Activated naive CD4-positive, alpha-beta T cell treated with anti-CD3 and anti-CD28 coated beads, Interleukin-2, amount 50 U/mL, for 16 hours (primary cell): ENCODE results near the gene HSD3B2.
"Not testable (repeated sequence)": the region's sequence is repeated elsewhere in the genome, so short reads cannot be mapped to it uniquely, and the experiment has no call there.

ENCODE experiments used
- DNase-seq: peaks from one replicate; pipeline ENCODE4 v3.0.0-alpha.2; 2020

Gene HSD3B2

DNA sequence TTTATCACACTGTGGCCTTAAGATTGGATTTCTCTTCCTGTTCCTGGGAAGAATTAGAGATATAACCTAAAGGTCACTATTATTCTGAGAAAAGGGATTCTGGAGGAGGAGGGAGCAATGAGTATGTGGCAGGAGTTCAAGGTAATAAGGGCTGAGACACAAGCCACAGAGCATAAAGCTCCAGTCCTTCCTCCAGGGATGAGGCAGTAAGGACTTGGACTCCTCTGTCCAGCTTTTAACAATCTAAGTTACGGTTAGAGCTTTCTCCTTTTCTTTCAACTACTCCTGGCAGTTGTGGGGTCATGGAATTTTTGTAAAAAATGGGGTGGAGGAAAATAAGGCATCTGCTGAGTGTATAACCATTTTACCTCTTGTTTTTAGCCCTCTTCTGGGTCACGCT is at the start of gene HSD3B2:
Gene HSD3B2 (plus strand): TSS at position 201 of the 400 bp plus-strand sequence. CDS start 270 bp downstream, outside the sequence.
- DNase-seq, result no peak

DNA sequence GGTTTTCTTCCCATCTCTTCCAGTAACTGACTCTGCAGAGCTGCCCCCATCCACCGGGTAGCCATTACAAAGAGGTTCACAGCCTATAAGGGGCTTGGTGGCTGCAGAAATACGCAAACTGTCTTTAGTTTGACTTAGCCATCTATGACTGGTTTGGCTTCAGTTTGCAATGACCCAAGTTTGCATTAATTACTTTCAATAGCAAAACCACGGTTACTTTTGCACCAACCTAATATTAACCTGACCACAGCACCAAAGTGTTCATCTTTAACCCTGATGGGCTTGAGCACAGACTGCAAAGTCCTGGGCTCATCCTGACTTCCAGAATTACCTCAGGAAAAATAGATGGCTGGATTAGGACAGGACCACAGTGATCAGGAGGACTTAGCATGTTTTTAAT is 48.5 kb upstream of the HSD3B2 start:
- DNase-seq, result no peak

DNA sequence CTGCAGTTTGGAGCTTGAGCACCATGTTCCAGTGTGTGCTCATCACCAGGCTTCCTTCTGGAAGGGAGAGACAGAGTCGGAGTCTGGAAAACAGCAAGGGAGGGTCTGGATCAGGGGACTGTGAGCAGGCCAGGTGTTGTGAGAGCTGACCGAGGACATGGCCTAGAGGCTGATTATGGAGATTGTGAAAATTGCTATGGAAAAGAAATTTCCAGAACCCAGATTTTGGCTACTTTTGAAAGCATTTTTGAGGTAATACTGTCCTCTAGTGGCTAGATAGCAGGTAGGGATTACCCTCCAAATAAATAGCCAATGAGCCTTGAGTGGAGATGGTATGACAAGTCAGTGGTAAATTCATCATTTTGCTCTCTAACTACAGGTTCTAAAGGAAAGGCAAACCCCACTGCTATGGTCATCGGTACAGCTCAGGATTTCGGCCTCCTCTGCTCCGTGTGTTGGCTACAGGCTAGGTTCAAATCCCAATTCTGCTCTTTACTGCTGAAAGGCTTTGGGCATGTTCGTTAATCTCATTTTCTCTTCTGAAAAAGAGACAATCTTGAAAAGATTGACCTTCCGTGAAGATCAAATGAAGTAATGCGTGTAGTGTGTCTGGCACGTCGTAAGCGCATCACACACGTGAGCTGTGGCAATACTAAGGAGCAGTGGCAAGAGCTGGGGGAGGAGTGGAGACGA is 47.4 kb upstream of the HSD3B2 start:
- no peak for DNase-seq

DNA sequence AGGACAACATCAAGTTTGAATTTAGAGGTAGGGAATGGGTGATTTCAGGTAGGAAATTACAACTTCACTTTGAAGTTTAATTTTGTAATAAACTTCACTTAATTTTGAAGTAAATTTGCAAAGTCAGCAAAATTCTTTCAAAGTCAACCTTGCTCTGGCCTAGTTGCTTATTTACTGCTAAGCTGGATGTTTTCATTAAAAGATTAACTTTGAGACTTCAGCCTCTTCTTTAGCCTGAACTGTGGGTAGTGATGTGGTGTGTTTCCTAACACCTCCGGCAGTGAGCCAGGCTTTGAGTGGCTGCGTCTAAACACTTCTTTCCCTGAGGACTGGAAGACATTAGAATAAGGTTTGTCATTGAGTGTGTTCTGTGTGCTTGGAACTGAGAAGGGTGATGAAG is 46.4 kb upstream of the HSD3B2 start, which contains the start of gene HAO2:
Gene HAO2 (plus strand): TSS at position 232 of the 400 bp plus-strand sequence. CDS start 12,301 bp downstream, outside the sequence.
- DNase-seq, result no peak

DNA sequence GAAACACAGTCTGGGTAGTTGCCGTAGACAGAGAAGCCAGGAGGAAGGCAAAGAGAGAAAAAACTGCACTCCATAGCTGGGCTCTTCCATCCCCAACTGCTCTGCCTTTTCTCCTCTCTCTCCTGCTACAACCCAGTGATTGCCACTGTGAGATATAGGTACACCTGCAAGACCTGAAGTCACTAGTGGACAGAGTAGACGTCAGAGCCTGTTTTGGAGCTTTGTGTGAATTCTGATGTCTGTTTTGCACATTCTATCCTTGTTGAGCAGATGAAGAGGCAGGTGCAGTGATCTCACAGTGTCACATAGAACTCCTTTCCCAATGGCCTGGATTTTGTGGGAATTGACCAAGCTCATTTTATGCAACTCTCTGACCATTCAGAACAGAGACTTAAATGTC is 44.2 kb upstream of the HSD3B2 start:
- DNase-seq, result no peak

DNA sequence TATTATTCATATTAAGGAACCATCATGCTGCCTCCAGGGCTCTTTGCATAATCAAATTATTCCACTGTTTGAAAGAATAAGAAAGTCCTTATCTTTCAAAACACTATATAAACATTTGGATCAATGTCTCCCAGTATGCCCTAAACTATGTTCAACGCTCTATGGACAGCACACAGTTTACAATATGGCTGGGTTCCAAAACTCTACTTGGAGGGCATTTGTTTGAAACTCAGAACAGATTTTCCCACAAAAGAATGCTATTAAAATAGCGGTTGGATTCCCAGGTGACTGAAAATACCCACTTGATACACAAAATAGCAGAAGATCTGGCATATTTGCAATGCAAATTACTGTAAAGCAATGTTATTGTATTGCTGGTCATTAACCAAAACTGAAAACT is 43.1 kb upstream of the HSD3B2 start:
- no peak for DNase-seq

DNA sequence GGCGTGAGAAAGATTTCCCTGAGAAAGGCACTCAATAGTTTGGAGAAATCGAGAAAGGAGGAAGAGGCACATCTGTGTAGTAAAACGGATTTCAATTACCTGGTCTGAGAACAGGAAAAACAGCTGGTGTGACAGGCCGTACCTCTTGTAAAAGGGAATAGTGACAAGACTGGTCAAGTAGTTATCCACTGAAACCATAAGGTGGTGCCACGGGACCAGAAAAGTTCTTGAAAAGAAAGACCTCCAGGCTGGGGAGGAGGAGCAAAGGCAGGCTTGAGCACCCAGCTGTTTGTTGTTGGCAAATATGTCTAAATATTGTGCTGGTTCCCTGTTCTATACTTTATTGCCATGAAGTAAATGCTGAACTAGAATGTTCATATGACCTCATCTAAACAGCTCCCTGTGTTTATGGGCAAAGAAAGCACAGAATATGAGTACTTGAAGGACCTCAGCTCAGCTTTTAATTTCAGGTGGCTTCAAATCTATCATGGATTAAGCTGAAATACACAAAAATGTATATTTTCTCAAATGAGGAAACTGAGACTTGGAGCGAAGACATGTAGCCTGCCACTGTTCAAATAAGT is 42.4 kb upstream of the HSD3B2 start:
- DNase-seq, result no peak

DNA sequence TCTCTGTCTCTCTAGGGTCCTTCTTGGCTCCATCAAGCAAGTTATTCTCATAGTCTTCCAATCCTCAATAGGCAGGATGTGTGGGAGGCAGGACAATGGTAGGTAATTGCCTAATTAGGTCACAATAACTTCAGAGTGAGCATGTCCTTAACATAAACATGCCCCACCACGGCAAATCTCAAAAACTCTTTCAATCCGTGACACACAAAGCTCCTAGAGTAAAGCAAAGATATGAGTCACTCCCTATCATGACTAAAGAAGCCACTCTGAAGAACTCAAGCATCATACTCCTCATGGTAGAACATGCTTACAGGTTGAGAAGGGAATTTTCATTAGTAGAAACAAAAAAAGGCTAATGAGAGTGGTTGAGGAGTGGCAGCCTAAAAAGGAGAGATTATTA is 41.5 kb upstream of the HSD3B2 start:
- no peak for DNase-seq

DNA sequence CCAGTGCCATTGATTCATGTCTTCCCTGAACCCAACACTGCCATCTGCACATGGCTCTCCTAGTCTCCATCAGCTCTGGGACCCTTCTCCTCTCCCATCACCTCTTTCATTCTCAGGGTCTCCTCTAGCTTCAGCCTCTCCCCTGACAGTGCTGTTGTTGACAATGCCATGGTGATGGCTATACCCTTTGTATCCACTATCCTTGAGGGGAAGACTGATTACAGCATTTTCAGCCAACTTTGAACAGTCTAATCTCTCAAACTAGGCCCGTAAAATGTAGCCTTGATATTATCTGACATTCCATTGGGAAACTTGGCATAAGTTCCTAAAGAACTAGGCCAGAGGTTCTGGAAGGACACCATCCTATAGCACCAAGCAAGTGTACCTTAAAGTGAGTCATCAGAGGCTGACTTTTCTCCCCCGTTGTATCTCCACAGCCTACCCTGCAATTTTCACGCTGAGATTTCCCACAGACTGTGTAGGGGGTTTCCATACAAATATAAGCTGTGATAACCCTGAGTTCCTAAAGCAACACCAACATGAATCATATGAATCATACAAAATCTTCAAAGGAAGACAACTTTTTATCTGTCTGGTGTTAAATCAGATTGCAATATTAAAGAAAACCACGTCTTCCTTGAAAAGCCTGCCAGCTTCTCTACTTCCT is 40.6 kb upstream of the HSD3B2 start:
- DNase-seq, result no peak

DNA sequence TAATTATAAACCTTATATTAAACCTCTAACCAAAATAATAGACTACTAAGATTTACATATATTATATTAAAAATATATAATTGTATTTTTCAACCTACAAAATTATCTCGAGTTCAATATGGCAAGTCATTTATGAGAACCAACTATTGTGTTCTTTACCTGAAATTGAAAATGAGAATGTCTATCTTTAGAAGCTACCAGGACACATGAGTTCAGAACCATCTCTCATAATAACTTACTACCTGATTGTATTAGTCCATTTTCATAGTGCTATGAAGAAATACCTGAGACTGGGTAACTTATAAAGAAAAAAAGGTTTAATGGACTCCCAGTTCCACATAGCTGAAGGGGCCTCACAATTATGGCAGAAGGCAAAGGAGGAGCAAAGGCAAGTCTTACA is 39.6 kb upstream of the HSD3B2 start:
- no peak for DNase-seq

DNA sequence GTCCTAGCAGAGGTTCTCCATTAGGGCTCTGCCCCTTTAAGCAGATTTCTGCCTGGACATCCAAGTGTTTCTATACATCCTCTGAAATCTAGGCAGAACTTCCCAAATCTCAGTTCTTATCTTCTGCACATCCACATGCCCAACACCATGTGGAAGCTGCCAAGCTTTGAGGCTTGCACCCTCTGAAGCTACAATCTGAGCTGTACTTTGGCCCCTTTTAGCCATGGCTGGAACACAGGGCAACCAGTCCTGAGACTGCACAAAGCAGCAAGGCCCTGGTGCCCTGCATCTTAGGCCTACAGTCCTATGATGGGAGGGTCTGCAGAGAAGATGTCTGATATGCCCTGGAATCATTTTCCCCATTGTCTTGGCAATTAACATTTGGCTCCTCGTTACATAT is 38.4 kb upstream of the HSD3B2 start:
- DNase-seq, result no peak

DNA sequence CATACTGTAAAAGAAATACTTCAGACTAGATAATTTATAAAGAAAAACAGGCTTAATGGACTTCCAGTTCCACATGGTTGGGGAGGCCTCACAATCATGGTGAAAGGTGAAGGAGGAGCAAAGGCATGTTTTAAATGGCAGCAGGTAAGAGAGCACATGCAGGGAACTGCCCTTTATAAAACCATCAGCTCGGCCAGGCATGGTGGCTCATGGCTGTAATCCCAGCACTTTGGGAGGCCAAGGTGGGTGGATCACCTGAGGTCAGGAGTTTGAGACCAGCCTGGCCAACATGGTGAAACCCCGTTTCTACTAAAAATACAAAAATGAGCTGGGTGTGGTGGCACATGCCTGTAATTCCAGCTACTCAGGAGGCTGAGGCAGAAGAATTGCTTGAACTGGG is 37.4 kb upstream of the HSD3B2 start:
- not testable (repeated sequence) for DNase-seq

DNA sequence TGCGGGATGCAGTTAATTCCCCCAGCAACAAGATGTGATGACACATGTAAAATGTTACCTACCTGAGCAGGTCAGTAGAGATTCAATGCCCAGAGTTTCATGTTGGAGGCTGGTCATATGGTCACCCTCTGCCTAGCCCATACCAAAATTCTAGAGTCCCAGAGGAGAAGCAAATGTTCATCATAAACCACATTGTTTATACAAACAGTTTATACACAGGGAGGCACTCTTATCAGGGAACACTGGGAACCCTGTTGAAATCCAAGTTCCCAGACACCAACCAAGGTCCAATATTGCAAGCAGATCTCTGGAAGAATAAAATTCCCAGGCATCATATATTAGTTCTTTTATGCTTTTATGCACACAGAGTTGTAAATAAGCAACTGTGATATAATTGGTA is 35.8 kb upstream of the HSD3B2 start:
- no peak for DNase-seq

DNA sequence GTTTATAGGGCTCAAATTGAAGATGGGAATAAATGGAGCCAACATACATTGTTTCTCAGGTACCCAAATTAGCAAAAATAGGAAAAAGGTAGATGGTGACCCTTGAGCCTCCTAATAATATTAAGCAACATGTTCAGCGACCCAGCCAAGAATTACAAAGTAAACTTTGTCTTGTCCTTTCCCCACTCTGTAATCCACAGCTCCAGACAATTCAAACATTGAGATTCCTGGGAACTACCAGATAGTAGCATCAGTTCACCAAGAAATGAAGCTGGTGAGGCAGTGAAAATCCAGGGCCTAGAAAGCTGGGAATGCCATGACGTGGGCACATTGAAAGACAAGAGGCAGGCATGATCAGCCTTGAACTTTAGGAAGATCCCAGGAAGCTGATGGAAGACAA is 34.6 kb upstream of the HSD3B2 start:
- DNase-seq, result no peak

DNA sequence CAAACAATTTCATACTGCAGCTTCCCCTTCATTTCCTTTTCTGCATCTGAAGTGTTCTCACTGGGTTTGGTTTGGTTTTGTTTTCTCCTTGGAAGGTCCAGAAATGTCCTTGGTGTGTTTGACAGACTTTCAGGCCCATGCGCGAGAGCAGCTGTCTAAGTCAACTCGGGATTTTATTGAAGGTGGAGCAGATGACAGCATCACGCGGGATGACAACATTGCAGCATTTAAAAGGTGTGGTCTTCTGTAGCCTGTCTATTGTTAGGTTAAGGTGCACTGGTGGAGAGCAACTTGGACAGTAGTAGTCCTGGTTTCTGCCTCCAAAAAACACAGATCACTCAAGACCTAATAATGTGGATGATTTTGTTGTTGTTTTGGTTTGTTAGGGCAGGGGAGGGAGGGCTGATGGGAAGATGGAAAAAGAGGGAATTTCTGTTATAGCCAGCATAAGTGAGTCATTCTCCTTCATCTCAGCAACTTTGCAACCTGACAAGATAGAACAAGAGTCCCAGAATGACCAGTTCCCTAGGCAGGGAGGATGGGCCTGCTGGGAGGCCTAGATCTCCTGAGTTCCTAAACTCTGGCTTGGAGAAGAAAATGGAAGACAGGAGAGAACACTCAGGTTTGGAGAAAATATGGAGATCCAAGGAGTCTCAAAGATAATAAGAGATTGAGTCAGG is 33.8 kb upstream of the HSD3B2 start:
- DNase-seq, result no peak

DNA sequence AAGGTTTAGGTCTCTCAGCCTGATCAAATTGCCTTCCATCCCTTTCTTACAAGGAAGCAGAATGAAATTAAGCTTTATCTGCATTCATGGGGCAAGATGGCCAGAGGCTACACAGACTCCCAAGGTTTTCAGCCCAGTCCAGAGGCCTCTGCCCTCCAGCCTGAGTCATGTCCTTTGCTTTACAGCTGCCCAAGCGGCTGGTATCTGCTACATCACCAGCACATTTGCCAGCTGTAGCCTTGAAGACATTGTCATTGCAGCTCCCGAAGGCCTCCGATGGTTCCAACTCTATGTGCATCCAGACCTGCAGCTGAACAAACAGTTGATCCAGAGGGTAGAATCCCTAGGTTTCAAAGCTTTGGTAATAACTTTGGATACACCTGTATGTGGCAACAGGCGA is 30.4 kb upstream of the HSD3B2 start:
- no peak for DNase-seq

DNA sequence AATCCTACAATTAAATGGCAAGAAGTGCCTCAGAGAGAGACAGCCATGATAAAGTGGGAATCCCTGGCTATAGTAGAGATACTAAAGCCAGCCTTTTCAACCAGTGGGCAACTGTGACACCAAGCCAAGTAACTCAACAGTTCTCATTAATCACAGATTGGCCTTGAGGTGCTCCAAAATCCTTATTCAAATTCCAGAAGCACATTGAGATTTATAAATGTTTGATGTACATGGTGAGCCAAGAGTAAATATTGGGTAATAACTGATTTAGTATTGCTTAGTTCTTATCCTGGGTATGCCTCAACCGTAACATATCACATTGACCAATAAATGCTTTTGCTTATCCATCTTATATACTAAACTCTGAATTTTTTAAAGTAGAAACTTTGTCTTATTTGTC is 29.3 kb upstream of the HSD3B2 start:
- DNase-seq, result no peak

DNA sequence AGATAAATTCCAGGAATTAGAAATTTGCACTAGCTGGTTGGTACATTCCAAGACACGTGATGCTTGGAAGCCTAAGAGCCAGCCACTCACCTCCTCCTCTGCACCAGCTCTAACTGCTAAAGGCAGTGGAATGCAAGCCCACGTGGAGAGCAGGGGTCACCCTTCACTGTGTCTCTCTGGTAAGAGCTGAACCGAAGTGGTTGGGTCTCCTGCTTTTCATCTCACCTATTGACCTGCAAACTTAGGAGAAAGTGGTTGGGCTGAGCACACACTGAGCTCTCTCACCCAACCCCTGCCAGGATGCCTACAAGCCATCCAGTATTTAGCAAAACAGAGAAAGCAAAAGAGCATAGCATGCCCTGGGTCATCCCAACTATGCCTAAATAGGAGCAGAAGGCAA is 27.1 kb upstream of the HSD3B2 start:
- DNase-seq, result no peak

DNA sequence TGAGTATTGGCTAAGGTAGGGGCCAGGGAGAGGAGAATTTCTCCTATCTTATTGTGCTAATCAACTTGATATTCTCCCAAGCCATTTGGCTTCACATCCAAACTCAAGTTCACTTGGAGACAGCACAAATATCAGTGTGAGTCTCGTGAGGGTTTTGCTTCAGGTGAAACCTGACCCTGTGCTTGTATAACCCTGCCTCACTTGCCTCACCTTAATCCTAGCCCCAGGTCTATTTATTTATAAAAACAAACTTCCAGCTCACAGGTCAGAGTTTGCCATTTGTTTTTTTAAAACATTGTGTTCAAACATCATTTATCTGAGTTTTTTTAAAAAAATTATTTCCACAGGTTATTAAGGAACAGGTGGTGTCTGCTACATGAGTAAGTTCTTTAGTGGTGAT is 26.5 kb upstream of the HSD3B2 start:
- no peak for DNase-seq

DNA sequence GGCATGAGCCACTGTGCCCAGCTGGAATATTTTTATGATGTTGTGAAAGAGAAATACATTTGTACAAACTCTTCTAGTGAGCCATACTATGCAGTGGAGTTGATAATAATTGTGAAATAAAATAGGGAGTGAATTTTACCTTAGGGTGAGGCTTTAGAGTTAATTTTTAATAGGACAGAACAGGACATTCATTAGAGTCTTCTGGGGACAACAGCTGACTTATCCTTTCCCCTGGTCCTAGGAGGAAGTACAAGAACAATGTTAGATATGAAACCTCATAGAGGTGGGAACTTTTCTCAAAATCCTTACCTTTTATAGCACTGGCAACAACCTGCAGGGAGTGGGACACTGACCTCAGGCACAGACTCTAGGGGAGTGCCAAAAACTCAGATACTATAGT is 24.4 kb upstream of the HSD3B2 start:
- DNase-seq, result no peak

DNA sequence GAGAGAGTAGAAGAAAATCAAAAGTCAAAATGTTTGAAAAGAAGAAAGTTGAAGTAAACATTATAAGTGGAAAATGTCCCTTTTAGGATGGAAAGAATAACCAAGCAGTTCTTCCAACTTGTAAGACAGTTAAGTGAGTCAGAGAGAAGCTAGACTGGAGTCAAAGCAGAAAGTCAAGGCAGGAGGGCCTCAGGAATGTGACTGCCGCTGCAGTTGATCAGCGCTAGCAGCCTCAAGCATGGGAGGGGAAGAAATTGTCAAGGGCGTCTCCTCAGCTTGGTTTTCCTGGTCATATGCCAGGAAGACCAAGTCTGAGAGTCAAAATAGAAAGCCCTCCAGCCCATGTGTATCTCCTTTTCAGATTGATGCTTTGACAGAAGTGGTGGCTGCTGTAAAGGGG is 23.2 kb upstream of the HSD3B2 start:
- DNase-seq, result no peak

DNA sequence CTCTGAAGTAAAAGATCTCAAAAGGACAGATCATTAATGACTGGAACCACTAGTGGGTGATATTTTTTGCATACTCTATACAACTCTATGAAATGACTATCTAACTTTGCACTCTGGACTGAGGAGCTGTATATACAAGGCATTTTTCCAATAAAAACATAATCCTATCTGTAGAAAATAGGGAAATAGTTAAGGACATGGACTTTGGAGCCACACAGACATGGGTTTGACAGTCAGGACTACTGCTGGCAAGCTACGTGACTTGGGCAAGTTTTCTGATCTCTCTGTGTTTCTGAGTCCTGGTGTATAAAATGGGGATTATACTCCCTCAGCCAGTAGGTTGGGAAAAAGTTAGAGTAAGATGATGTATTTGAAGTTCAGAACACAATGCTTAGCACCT is 20.9 kb upstream of the HSD3B2 start:
- no peak for DNase-seq

DNA sequence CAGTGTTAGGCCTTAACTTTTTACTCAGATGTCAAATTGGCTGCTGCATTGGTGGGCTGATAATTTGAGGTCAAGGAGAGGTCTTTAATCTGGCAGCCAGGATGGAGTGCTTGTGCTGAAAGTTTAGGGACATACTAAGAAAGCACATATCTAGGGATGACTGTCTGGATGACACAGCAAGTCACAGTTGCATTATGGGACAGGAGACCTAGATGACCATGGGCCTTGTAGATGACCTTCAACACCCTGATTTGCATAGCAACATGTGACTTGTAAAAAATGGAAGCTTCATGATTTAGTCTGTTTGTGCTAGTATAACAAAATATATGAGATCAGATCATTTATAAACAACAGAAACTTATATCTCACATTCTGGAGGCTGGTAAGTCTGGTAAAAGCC is 18.0 kb upstream of the HSD3B2 start:
- DNase-seq, result no peak

DNA sequence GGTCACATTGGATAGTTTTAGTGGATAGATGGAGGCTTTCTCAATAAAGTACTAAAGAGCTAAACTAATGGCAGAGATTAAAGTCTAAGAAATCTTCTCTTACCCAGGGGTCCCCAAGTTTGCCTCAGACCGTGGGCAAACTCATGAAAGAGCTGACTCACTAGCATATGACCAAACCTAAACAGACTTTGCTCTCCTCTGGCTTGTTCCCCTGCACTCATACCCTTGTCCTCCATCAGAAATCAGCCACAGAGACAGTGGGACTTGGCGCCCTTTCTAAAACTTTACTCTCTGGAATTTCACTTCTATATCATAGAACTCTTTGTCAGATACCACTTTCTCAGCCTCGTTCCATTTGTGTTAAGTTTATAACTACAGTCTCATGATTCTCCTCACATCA is 17.0 kb upstream of the HSD3B2 start:
- no peak for DNase-seq
